Spleen (tissue), 11 donors: ENCODE results near the gene FBXL13. TPM values are rescaled to one million over a fixed set of nuclear protein-coding genes. Genes with fewer than 3 reads are reported as not detected.
A peak's percentile ranks its signal among the peaks of the same experiment; 100 is the strongest.

Experiments
- DNase-seq: peaks from one replicate; pipeline ENCODE4 v3.0.0-alpha.2; 2020
- H3K27ac ChIP-seq, 8 donors: fragments of 200-600 bp; sonication (generic) in 7 of 8; 1 replicate in 4 of 8; 2 replicates in 4 of 8; pipeline versions ENCODE4 v1.5.0 to v1.8.0; 2016 to 2021; ENCODE audit warnings: inconsistent platforms in 4 of 8, mild to moderate bottlenecking in 4 of 8, moderate library complexity in 1 of 8
- H3K27me3 ChIP-seq, 7 donors: fragments of 200-600 bp; sonication (generic) in 6 of 7; replicated peaks in 1 of 7; 1 replicate in 4 of 7; 2 replicates in 3 of 7; pipeline versions ENCODE4 v1.5.0 to v1.8.0; 2016 to 2021; ENCODE audit warnings: inconsistent platforms in 3 of 7, mild to moderate bottlenecking in 1 of 7
- H3K36me3 ChIP-seq, 6 donors: fragments of 200-600 bp; sonication (generic) in 5 of 6; 1 replicate in 4 of 6; 2 replicates in 2 of 6; pipeline versions ENCODE4 v1.5.0 to v1.8.0; 2016 to 2021; ENCODE audit warnings: inconsistent platforms in 2 of 6
- H3K4me1 ChIP-seq, 6 donors: fragments of 200-600 bp; sonication (generic) in 5 of 6; 1 replicate in 3 of 6; 2 replicates in 3 of 6; pipeline versions ENCODE4 v1.5.0 to v1.8.0; 2016 to 2021; ENCODE audit warnings: inconsistent platforms in 3 of 6
- H3K4me3 ChIP-seq, 8 donors: fragments of 200-600 bp; sonication (generic) in 7 of 8; 1 replicate in 4 of 8; 2 replicates in 4 of 8; pipeline versions ENCODE4 v1.5.0 to v1.8.0; 2016 to 2021; ENCODE audit warnings: inconsistent platforms in 4 of 8, mild to moderate bottlenecking in 4 of 8, moderate library complexity in 2 of 8
- H3K9me3 ChIP-seq, 8 donors: fragments of 200-600 bp; sonication (generic) in 7 of 8; 1 replicate in 4 of 8; 2 replicates in 4 of 8; pipeline versions ENCODE4 v1.5.0 to v1.8.0; 2016 to 2021; ENCODE audit warnings: inconsistent platforms in 4 of 8
- POLR2A ChIP-seq, 3 donors: fragments of 450-650 bp; IDR thresholded peaks; one replicate each; pipeline ENCODE4 v1.5.1; 2017; ENCODE audit warnings: antibody characterized with exemption in 3 of 3, mild to moderate bottlenecking in 1 of 3
- POLR2AphosphoS5 ChIP-seq, 3 donors: sonication (generic); formaldehyde crosslinking; IDR thresholded peaks; one replicate each; pipeline ENCODE4 v1.5.1; 2017; ENCODE audit warnings: antibody characterized with exemption in 3 of 3
- WGBS, 5 donors: extraction: QIAGEN DNeasy Blood & Tissue Kit in 3 of 5; methylation state at CpG; one replicate each; pipeline versions ENCODE4 v1.1.5 to v1.1.7; 2013 to 2018; 5-methylcytosine and 5-hydroxymethylcytosine counted together
- intact Hi-C: fragments of 100-400 bp; cut with DNase I; formaldehyde crosslinking; loops from one replicate; pipeline ENCODE4 v1.15.0; 2023; ENCODE audit warnings: low total_unique reads
- polyA plus RNA-seq, 3 donors: library from polyadenylated mRNA; stranded (reverse); fragments of 200-250 nt; gene quantifications; one replicate each; pipeline ENCODE4 v1.2.1, GENCODE V29; 2013
- total RNA-seq, 7 donors: library from RNA; depleted of rRNA in 3 of 7; stranded (reverse); fragments of >200 nt in 3 of 7; fragmentation: NEBNext Ultra II Directional in 4 of 7; extraction: Animal tissue kit (Norgen Biotek cat#: 25700) in 4 of 7; gene quantifications; one replicate each; pipeline versions ENCODE4 v1.1.0 to v1.2.1, GENCODE V29; 2016 to 2021
- TF ChIP-seq, protein P1 (sequence below), 11 experiments: fragments of 200-600 bp in 7 of 11; fragments of 450-650 bp in 4 of 11; sonication (generic) in 4 of 11; IDR thresholded peaks in 8 of 11; conservative IDR thresholded peaks in 3 of 11; 1 replicate in 7 of 11; 2 replicates in 4 of 11; pipeline versions ENCODE4 v1.4.0 to v1.8.0; 2016 to 2021; ENCODE audit warnings: antibody characterized with exemption in 11 of 11, inconsistent platforms in 4 of 11, mild to moderate bottlenecking in 1 of 11
- donor health status: healthy with polysubstance abuse.
- donor health status: DM: no; HTN: no; CAD: no; lungs with moderate emphysema.
- donor health status: DM: no; HTN: no; CAD: no.
- donor health status: Bipolar disorder and iron deficiency.
- donor health status: healthy.
- donor health status: DM: no; HTN: no; CAD: no.
- donor health status: DM: yes; HTN: yes; CAD: no.

FBXL13 gene
- total and polyA plus RNA-seq, 10 donors: 0.09 to 6.6 (median 2.3) TPM

DNA sequence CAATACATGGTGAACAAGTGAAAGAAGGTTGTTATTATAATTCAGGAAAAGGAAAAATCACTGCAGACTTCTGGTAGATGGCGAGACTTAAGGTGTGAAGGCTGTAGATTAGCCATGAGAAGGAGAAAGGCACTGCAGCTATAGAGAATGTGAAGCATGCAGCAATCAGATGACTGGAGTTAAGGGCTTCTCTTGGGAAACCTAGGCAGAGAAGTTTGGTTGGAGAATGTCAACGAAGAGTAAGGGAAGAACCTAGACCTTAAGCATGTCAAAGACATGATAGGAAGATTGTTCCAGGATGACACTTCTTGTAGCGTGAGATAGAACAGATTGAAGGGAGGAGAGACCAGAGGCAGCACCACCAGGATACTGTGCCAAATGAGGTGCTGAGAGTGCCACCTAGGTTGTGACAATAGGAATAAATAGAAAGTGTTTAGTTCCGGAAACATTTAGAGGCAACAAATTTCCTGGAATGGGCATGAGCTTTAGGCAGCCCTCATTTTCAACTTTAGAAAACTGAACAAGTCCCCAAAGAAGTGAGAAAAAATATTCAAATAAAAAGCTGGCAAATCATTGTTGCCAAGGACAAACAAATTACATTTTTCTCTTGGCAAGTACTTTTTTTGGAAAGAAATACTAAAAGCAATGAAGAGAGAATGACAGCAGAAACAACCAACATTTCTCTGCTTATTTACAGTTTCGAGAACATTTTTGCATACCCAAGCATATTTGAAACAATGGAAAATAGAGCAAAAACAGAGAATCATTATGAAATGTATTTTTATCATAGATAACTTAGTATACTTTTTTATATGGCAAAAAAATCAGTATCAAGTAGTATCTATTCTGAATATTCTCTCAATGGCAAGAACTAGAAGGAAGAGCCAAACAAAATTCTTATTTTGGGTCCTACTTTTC, 156.9 kb downstream of the FBXL13 start:
- TF ChIP-seq POLR2A (IDR thresholded peaks at IDR 0.05) (no peak), POLR2AphosphoS5 (IDR thresholded peaks at IDR 0.05) (no peak)
- TF ChIP-seq, protein P1, sequence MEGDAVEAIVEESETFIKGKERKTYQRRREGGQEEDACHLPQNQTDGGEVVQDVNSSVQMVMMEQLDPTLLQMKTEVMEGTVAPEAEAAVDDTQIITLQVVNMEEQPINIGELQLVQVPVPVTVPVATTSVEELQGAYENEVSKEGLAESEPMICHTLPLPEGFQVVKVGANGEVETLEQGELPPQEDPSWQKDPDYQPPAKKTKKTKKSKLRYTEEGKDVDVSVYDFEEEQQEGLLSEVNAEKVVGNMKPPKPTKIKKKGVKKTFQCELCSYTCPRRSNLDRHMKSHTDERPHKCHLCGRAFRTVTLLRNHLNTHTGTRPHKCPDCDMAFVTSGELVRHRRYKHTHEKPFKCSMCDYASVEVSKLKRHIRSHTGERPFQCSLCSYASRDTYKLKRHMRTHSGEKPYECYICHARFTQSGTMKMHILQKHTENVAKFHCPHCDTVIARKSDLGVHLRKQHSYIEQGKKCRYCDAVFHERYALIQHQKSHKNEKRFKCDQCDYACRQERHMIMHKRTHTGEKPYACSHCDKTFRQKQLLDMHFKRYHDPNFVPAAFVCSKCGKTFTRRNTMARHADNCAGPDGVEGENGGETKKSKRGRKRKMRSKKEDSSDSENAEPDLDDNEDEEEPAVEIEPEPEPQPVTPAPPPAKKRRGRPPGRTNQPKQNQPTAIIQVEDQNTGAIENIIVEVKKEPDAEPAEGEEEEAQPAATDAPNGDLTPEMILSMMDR (IDR thresholded peaks at IDR 0.05 in 8 of 11, conservative IDR thresholded peaks at IDR 0.05 in 3 of 11): no peak
- DNase-seq: no peak
- peaks cover 0 to 10% (median 2%) of the 10 kb centered on the region in 6 donors for H3K4me1 ChIP-seq
- H3K4me3 ChIP-seq: no peak overlapping the region
- no peaks in the 10 kb centered on the region for H3K36me3 ChIP-seq
- intact Hi-C loops: no loop called here
- H3K27ac ChIP-seq: peak overlapping the region in 1 of 8 donors; percentile 11
- no peaks in the 10 kb centered on the region for H3K9me3 ChIP-seq
- WGBS, 5 donors: 76 to 87% (median 80%) methylated on average over 5 of the region's 5 CpGs
- H3K27me3 ChIP-seq: no peaks in the 10 kb centered on the region

DNA sequence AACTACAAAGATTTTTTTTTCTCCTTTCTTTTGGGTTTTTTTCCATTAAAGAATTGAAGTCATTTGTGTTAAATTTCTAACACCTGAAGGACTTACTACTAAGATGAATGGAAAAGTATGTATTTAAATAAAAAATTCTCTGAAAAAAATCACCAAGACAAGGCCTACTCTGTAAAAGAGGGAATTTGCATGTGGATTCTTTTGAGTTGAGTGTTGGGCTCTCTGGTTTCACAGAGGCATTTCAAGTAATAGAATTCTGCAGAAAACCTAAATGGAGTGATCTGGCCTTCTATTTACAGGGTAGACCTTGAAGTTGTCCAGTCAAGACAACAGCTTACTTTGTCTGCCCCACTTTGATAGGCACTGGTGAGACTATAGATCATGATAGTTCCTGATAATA, 157.7 kb downstream of the FBXL13 start:
- DNase-seq: no peak
- intact Hi-C loops: no loop called here
- Histone ChIP-seq H3K27ac (no peak overlapping the region), H3K9me3 (no peaks in the 10 kb centered on the region), H3K4me3 (no peak overlapping the region), H3K27me3 (no peaks in the 10 kb centered on the region), H3K4me1 (peaks cover 0 to 11% (median 4%) of the 10 kb centered on the region in 6 donors), H3K36me3 (no peaks in the 10 kb centered on the region)
- TF ChIP-seq, protein P1 (IDR thresholded peaks at IDR 0.05 in 8 of 11, conservative IDR thresholded peaks at IDR 0.05 in 3 of 11): no peak
- TF ChIP-seq POLR2AphosphoS5 (IDR thresholded peaks at IDR 0.05) (no peak), POLR2A (IDR thresholded peaks at IDR 0.05) (no peak)

DNA sequence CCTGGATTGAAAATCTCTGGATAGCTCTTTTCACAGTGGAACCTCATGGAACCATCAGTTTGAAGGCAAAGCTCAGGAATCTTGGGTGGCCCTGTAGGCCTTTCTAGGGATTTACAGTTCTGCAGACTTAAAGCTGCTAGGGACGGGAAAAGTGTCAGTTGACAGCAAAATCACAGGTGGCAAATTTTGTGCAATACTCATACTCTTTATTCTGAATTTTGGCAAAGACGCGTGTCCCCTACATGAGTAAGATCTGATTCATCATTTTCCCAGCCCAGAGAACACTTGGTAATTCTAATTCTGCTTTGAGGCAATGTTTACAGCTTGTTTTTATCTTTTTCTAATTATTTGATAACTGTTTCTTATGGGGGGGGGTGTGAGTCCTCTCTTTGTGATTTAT, 158.2 kb downstream of the FBXL13 start:
- no peak overlapping the region for H3K27ac ChIP-seq
- no peak overlapping the region for H3K4me3 ChIP-seq
- H3K36me3 ChIP-seq: no peaks in the 10 kb centered on the region
- 90 to 100% (median 91%) methylated on average over 3 of the region's 3 CpGs for WGBS, 5 donors
- TF ChIP-seq POLR2A (IDR thresholded peaks at IDR 0.05): no peak
- TF ChIP-seq, protein P1 (IDR thresholded peaks at IDR 0.05 in 8 of 11, conservative IDR thresholded peaks at IDR 0.05 in 3 of 11): no peak
- TF ChIP-seq POLR2AphosphoS5 (IDR thresholded peaks at IDR 0.05): no peak
- no peaks in the 10 kb centered on the region for H3K9me3 ChIP-seq
- H3K27me3 ChIP-seq: no peaks in the 10 kb centered on the region
- intact Hi-C loops: no loop called here
- peaks cover 0 to 11% (median 4%) of the 10 kb centered on the region in 6 donors for H3K4me1 ChIP-seq
- DNase-seq: no peak

DNA sequence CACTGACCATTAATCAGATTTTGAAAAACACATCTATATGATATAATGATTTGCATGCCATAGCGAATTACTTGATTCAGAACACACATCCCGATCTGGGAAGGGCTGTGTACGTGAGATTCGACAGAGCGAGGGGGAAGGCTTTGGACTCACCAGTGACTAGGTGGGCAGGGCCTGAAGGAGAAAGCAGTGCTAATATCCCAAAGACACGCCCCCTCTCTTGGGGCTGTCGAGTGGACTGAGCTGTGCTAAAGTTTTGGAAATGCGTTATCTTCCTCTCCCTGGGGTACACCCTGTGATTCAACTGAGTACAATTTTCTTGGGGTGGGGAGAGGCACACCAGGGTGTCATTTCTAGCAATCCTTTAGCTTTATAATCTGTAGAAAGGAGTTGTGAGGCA, 160.0 kb downstream of the FBXL13 start:
- intact Hi-C loops: no loop called here
- WGBS, 5 donors: 76 to 88% (median 81%) methylated on average over 8 of the region's 8 CpGs
- H3K9me3 ChIP-seq: no peaks in the 10 kb centered on the region
- no peak overlapping the region for H3K4me3 ChIP-seq
- TF ChIP-seq, protein P1 (IDR thresholded peaks at IDR 0.05 in 8 of 11, conservative IDR thresholded peaks at IDR 0.05 in 3 of 11): no peak
- no peak for TF ChIP-seq POLR2A (IDR thresholded peaks at IDR 0.05)
- TF ChIP-seq POLR2AphosphoS5 (IDR thresholded peaks at IDR 0.05): no peak
- H3K27ac ChIP-seq: peak overlapping the region in 1 of 8 donors; percentile 28
- H3K4me1 ChIP-seq: peaks cover 0 to 11% (median 4%) of the 10 kb centered on the region in 6 donors
- no peak for DNase-seq
- H3K36me3 ChIP-seq: no peaks in the 10 kb centered on the region
- H3K27me3 ChIP-seq: no peaks in the 10 kb centered on the region
